ENCODE results near the gene EHMT1. TPM values are rescaled to one million over a fixed set of nuclear protein-coding genes. Genes with fewer than 3 reads are reported as not detected.

Gene EHMT1
- total and polyA plus RNA-seq, 2 of the 13 experiments (the other 11 are each of a cell fraction or from before 2014, with no cell fraction given), result 23.0 to 27.1 TPM

DNA sequence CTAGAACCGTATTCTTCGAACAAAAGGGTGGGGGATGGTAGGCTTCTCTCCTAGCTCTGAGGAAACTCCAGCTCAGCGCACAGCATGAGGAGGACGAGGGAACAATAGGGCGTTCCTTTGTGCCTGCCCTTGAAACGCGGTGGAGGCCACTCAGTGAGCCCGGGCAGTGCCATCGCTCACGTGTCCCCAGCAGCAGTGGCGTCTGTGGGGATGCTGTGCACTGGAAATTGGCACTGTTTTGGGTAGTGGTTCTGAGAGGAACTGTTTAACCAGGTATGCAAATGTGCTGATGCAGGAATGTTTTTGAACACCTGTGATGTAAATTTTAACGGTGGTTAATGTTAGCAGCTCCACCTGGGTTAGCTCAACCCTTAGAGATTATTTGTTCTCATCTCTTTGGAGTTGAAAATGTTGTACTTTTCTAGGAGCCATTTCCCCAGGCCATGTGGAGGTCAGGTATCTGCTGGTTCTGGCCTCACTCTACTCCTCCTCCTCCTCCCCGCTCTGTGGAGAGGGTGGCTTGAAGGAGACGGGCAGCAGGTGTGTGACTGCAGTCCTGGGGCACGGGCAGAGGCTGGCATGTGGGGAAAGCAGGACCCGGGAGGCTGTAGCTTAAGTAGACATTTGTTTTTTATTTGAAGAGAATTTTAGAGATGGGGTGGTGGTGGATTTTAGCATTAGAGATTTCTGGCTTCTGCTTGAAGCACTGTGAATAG, 48.3 kb downstream of the EHMT1 start:
- ChIA-PET POLR2A (interaction anchor here (0.9 kb wide), 1 partner anchor 45 kb away, joined by 3 read pairs; no protein-coding TSS in a partner anchor), CTCF (ENCODE audit: low intra/inter-chr PET ratio, low total read pairs) (no interaction called here)
- no peaks in the 10 kb centered on the region for H3K27me3 ChIP-seq (ENCODE audit: control insufficient read depth in 1 of 2, insufficient read depth in 2 of 2, low read length in 2 of 2)
- no peak overlapping the region for H3K9ac ChIP-seq (ENCODE audit: insufficient read depth, low read depth, low read length)
- intact Hi-C loops (cut with micrococcal nuclease; ENCODE audit: unreplicated experiment) (no loop called here), in situ Hi-C loops (cut with HindIII; ENCODE audit: extremely low pct_ligation_motif_present, low pct_unique_long_range_greater_than_20kb) (no loop called here)
- no peak overlapping the region for H3K4me3 ChIP-seq (replicated peaks in 1 of 3; ENCODE audit: insufficient read depth in 1 of 3, low read depth in 2 of 3, low read length in 3 of 3)
- 92% methylated on average over 9 of the region's 16 CpGs for WGBS (ENCODE audit: low lambda C conversion rate)
- H3K4me1 ChIP-seq (ENCODE audit: insufficient read depth, low read length), result peaks cover 65% of the 10 kb centered on the region
- H2AFZ ChIP-seq (ENCODE audit: low read length), result no peak overlapping the region
- H3K36me3 ChIP-seq (replicated peaks in 1 of 2; ENCODE audit: control insufficient read depth in 1 of 2, insufficient read depth in 2 of 2, low read length in 2 of 2), result peaks cover 2 to 3% of the 10 kb centered on the region in 2 experiments; a peak in 2 of 5 replicates
- no peak overlapping the region for H3K27ac ChIP-seq (ENCODE audit: extremely low read length, insufficient read depth, low read length)
- no peak overlapping the region for H3K4me2 ChIP-seq (ENCODE audit: low read depth, low read length)
- TF ChIP-seq CHCHD3 (CRISPR knock-in tag; IDR thresholded peaks at IDR 0.05) (no peak), MAFK (conservative IDR thresholded peaks at IDR 0.05 in 1 of 2, IDR thresholded peaks at IDR 0.05 in 1 of 2; ENCODE audit: low read length in 2 of 2) (peak in 1 of 2 experiments; percentile 34; a peak in 1 of 4 replicates), KDM6A (CRISPR knock-in tag; IDR thresholded peaks at IDR 0.05; ENCODE audit: low read depth) (no peak), RFXAP (CRISPR knock-in tag; IDR thresholded peaks at IDR 0.05; ENCODE audit: borderline replicate concordance) (no peak), IKZF4 (CRISPR knock-in tag; IDR thresholded peaks at IDR 0.05; ENCODE audit: borderline replicate concordance, low read depth, not compliant biosample characterization) (no peak)
- peaks cover 21% of the 10 kb centered on the region; the same call in 1 of the 2 replicates for H4K20me1 ChIP-seq (ENCODE audit: insufficient read depth, low read length)
- peaks cover 67% of the 10 kb centered on the region for H3K79me2 ChIP-seq (ENCODE audit: insufficient read depth, low read length)
- no peaks in the 10 kb centered on the region for H3K9me3 ChIP-seq (ENCODE audit: low read length)
- no TSS peak for BruUV-seq (replicated peaks)
- FAIRE-seq (no peak), DNase-seq (ENCODE audit: low spot score) (no peak), ATAC-seq (no peak)

DNA sequence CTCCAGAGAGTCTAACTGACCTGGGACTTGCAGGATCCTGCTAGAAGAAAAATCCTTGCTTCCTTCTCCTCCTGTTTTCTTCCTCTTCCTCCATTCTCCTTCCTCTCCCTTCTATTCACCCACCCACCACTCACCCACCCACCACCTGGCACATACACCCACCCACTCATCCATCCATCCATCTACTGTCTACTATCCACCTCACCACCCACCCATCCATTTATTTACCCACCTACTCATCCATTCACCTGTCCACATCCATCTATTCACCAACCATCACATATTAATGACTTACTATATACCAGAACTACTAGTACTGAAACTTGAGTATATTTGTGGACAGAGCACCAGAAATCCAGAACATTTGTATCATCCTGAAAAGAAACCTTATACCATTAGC, 49.4 kb downstream of the EHMT1 start:
- Histone ChIP-seq H3K27ac (ENCODE audit: extremely low read length, insufficient read depth, low read length) (no peak overlapping the region), H3K27me3 (ENCODE audit: control insufficient read depth in 1 of 2, insufficient read depth in 2 of 2, low read length in 2 of 2) (no peaks in the 10 kb centered on the region), H3K9me3 (ENCODE audit: low read length) (no peaks in the 10 kb centered on the region), H3K36me3 (replicated peaks in 1 of 2; ENCODE audit: control insufficient read depth in 1 of 2, insufficient read depth in 2 of 2, low read length in 2 of 2) (peaks cover 2 to 3% of the 10 kb centered on the region in 2 experiments; a peak in 2 of 5 replicates), H3K9ac (ENCODE audit: insufficient read depth, low read depth, low read length) (no peak overlapping the region), H3K4me1 (ENCODE audit: insufficient read depth, low read length) (peaks cover 74% of the 10 kb centered on the region), H3K4me3 (replicated peaks in 1 of 3; ENCODE audit: insufficient read depth in 1 of 3, low read depth in 2 of 3, low read length in 3 of 3) (no peak overlapping the region), H3K4me2 (ENCODE audit: low read depth, low read length) (no peak overlapping the region), H4K20me1 (ENCODE audit: insufficient read depth, low read length) (peaks cover 21% of the 10 kb centered on the region; the same call in 1 of the 2 replicates), H3K79me2 (ENCODE audit: insufficient read depth, low read length) (peaks cover 72% of the 10 kb centered on the region), H2AFZ (ENCODE audit: low read length) (no peak overlapping the region)
- ChIA-PET POLR2A (no interaction called here), CTCF (ENCODE audit: low intra/inter-chr PET ratio, low total read pairs) (no interaction called here)
- FAIRE-seq (no peak), ATAC-seq (no peak), DNase-seq (ENCODE audit: low spot score) (no peak)
- BruUV-seq (replicated peaks), result no TSS peak
- in situ Hi-C loops (cut with HindIII; ENCODE audit: extremely low pct_ligation_motif_present, low pct_unique_long_range_greater_than_20kb) (no loop called here), intact Hi-C loops (cut with micrococcal nuclease; ENCODE audit: unreplicated experiment) (no loop called here)
- TF ChIP-seq ZNF10 (CRISPR knock-in tag; IDR thresholded peaks at IDR 0.05; ENCODE audit: borderline replicate concordance, low read depth), result no peak
- no peak for TF ChIP-seq NCOA2 (CRISPR knock-in tag; IDR thresholded peaks at IDR 0.05)
- TF ChIP-seq SALL2 (CRISPR knock-in tag; IDR thresholded peaks at IDR 0.05), result no peak
- TF ChIP-seq ZSCAN20 (CRISPR knock-in tag; IDR thresholded peaks at IDR 0.05; ENCODE audit: borderline replicate concordance), result no peak
- TF ChIP-seq, protein P1, sequence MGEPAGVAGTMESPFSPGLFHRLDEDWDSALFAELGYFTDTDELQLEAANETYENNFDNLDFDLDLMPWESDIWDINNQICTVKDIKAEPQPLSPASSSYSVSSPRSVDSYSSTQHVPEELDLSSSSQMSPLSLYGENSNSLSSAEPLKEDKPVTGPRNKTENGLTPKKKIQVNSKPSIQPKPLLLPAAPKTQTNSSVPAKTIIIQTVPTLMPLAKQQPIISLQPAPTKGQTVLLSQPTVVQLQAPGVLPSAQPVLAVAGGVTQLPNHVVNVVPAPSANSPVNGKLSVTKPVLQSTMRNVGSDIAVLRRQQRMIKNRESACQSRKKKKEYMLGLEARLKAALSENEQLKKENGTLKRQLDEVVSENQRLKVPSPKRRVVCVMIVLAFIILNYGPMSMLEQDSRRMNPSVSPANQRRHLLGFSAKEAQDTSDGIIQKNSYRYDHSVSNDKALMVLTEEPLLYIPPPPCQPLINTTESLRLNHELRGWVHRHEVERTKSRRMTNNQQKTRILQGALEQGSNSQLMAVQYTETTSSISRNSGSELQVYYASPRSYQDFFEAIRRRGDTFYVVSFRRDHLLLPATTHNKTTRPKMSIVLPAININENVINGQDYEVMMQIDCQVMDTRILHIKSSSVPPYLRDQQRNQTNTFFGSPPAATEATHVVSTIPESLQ (CRISPR knock-in tag; conservative IDR thresholded peaks at IDR 0.05), result no peak
- no peak for TF ChIP-seq EP300 (IDR thresholded peaks at IDR 0.05; ENCODE audit: low read depth in 2 of 2, low read length in 2 of 2)
- TF ChIP-seq EP300 (CRISPR knock-in tag; IDR thresholded peaks at IDR 0.05; ENCODE audit: borderline replicate concordance), result no peak
- TF ChIP-seq ZMYM3 (CRISPR knock-in tag; IDR thresholded peaks at IDR 0.05), result no peak
- TF ChIP-seq SIN3A (IDR thresholded peaks at IDR 0.05; ENCODE audit: borderline replicate concordance, low read depth, low read length), result no peak
- TF ChIP-seq ZNF232 (CRISPR knock-in tag; IDR thresholded peaks at IDR 0.05; ENCODE audit: borderline replicate concordance), result no peak
- no peak for TF ChIP-seq POLR2AphosphoS2 (IDR thresholded peaks at IDR 0.05; ENCODE audit: low read depth, low read length)
- no peak for TF ChIP-seq MAF1 (CRISPR knock-in tag; IDR thresholded peaks at IDR 0.05; ENCODE audit: borderline replicate concordance)
- no peak for TF ChIP-seq SMARCE1 (IDR thresholded peaks at IDR 0.05; ENCODE audit: borderline replicate concordance)

Measured in HepG2 (cell line).